Measurements from ENCODE around the gene CASTOR1. TPM values are rescaled to one million over a fixed set of nuclear protein-coding genes. Genes with fewer than 3 reads are reported as not detected.

Gene CASTOR1
- total and polyA plus RNA-seq, 4 donors = 12.6 to 26.5 (median 15.3) TPM

DNA sequence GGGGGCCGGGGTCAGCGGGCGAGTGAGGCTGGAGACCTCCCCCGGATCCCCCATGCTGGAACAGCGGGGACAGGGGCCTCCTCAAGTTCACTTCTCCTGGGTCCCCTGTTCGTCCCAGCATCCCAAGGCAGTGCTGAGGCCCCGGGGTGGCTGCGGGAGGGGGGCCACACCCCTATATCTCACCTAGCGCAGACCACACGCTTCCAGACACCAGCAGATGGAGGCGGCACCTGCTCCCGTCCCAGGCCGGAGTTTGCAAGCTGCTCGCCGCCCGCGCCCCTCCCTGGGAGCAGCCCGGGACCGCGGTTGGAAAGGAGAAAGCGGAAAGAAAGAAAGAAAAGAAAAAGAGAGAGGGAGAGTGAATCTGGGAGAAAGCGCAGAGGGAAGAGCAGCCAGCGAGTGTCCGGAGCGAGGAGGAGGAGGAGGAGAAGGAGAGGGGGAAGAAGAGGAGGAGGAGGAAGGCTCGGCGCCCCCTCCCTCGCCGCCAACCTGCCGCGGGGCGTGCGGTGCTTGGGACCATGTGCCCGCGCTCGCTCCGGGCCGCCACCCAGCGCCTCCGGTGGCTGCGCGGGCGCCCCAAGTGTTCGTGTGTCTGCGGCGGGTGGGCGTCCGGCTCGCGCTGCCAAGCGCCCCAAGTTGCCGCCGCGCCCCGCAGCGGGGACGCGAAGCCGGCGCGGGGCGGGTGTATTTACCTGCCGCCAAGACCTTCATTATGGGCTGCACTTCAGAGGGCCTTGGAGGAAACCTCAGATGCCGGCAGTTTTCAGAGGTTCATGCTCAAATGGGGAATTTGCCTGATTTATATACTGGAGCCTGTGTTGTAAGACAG lies 43.1 kb downstream of the CASTOR1 start, which contains the start of gene LIF:
Gene LIF, minus strand, starts transcription at position 775 of the 829 bp plus-strand sequence. Its CDS starts 64 bp downstream, at position 711.
- Histone ChIP-seq H3K27me3 (ENCODE audit: control insufficient read depth in 3 of 3, insufficient read depth in 3 of 3, low read length in 2 of 3) (peaks cover 0 to 17% (median 2%) of the 10 kb centered on the region in 3 donors), H3K36me3 (ENCODE audit: control insufficient read depth in 4 of 4, insufficient read depth in 4 of 4, low read length in 4 of 4) (no peaks in the 10 kb centered on the region), H3K4me3 (peak within 1 kb of the TSS; percentile 30), H3K27ac (ENCODE audit: low read depth in 1 of 2, low read length in 1 of 2) (peak within 1 kb of the TSS in 1 of 2 donors; percentile 21), H3K9ac (ENCODE audit: insufficient read depth in 1 of 2, low read length in 2 of 2) (no peak within 1 kb of the TSS), H3K9me3 (ENCODE audit: control insufficient read depth in 4 of 4, insufficient read depth in 3 of 4, low read length in 3 of 4) (no peaks in the 10 kb centered on the region), H3K4me1 (ENCODE audit: control insufficient read depth in 5 of 5, insufficient read depth in 5 of 5, low read length in 5 of 5) (peaks cover 0 to 52% (median 9%) of the 10 kb centered on the region in 5 donors)
- ATAC-seq (ENCODE audit: insufficient read depth, low FRiP score) (no peak), DNase-seq (peak in 2 of 3 donors; percentile 62 to 73)
- TF ChIP-seq, protein P1, sequence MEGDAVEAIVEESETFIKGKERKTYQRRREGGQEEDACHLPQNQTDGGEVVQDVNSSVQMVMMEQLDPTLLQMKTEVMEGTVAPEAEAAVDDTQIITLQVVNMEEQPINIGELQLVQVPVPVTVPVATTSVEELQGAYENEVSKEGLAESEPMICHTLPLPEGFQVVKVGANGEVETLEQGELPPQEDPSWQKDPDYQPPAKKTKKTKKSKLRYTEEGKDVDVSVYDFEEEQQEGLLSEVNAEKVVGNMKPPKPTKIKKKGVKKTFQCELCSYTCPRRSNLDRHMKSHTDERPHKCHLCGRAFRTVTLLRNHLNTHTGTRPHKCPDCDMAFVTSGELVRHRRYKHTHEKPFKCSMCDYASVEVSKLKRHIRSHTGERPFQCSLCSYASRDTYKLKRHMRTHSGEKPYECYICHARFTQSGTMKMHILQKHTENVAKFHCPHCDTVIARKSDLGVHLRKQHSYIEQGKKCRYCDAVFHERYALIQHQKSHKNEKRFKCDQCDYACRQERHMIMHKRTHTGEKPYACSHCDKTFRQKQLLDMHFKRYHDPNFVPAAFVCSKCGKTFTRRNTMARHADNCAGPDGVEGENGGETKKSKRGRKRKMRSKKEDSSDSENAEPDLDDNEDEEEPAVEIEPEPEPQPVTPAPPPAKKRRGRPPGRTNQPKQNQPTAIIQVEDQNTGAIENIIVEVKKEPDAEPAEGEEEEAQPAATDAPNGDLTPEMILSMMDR (IDR thresholded peaks at IDR 0.05; ENCODE audit: control extremely low read depth, extremely low read depth) = no peak
- WGBS, 2 donors = 2 to 3% methylated on average over 54 to 64 of the region's 64 CpGs

DNA sequence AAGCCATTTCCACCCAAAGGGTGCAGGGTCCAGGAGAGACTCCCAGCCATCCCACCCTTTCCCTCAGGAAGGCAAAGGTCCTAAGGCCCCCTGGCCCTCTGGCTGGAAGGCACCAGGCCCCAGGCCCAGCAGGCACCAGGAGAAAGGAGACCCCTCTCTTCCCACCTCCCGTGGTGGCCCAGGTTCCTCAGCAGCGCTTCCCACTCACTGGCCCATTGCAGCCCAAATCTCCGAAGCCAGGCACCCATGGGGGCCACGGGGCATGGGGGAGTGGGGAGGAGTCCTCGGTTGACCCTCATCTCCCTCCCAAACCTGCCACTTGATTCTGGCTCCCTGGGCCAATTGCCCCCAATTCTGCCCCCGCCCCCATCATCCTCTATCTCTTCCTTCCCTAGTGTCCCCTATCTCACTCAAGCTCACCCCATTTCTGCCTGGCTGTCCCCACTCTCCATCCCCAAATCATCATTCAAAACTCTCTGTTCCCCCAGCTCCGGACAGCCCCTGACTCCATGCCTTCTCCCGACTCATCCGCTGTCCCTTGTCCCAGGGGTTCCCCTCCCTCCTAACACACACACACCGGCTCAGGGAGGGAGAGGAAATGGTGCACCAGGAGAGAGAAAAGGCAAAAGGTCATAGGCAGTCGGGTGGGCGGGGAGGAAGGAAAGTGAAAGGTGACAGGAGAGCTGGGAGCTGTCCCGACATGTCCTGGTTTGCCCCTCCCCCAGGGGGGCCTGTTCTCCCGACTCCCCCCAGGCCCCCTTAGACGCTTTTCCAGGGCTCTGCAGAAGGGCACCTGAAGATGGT lies 43.9 kb downstream of the CASTOR1 start:
- Histone ChIP-seq H3K9ac (ENCODE audit: insufficient read depth in 1 of 2, low read length in 2 of 2) (no peak overlapping the region), H3K9me3 (ENCODE audit: control insufficient read depth in 4 of 4, insufficient read depth in 3 of 4, low read length in 3 of 4) (no peaks in the 10 kb centered on the region), H3K4me1 (ENCODE audit: control insufficient read depth in 5 of 5, insufficient read depth in 5 of 5, low read length in 5 of 5) (peaks cover 0 to 57% (median 9%) of the 10 kb centered on the region in 5 donors), H3K36me3 (ENCODE audit: control insufficient read depth in 4 of 4, insufficient read depth in 4 of 4, low read length in 4 of 4) (no peaks in the 10 kb centered on the region), H3K27ac (ENCODE audit: low read depth in 1 of 2, low read length in 1 of 2) (no peak overlapping the region), H3K4me3 (peak overlapping the region; percentile 30), H3K27me3 (ENCODE audit: control insufficient read depth in 3 of 3, insufficient read depth in 3 of 3, low read length in 2 of 3) (peaks cover 0 to 17% (median 2%) of the 10 kb centered on the region in 3 donors)
- no peak for DNase-seq
- WGBS, 2 donors = 53 to 79% methylated on average over 12 to 15 of the region's 15 CpGs
- ATAC-seq (ENCODE audit: insufficient read depth, low FRiP score) = no peak
- TF ChIP-seq, protein P1 (IDR thresholded peaks at IDR 0.05; ENCODE audit: control extremely low read depth, extremely low read depth) = no peak

DNA sequence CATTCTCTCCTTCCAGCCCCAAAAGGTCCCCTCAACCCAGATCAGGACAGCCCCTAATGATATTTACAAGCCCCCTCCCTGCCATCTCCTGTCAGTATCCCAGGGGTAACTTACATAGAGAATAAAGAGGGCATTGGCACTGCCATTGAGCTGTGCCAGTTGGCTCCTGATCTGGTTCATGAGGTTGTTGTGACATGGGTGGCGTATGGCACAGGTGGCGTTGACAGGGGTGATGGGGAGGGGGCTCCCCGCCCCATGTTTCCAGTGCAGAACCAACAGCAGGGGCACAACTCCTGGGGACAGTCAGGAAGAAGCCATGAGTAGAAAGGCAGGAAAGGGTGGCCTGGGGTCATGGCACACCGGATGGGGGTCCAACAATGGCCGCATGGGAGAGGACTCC lies 44.7 kb downstream of the CASTOR1 start:
- no peaks in the 10 kb centered on the region for H3K36me3 ChIP-seq (ENCODE audit: control insufficient read depth in 4 of 4, insufficient read depth in 4 of 4, low read length in 4 of 4)
- DNase-seq (no peak), ATAC-seq (ENCODE audit: insufficient read depth, low FRiP score) (no peak)
- TF ChIP-seq, protein P1 (IDR thresholded peaks at IDR 0.05; ENCODE audit: control extremely low read depth, extremely low read depth) = no peak
- no peaks in the 10 kb centered on the region for H3K9me3 ChIP-seq (ENCODE audit: control insufficient read depth in 4 of 4, insufficient read depth in 3 of 4, low read length in 3 of 4)
- peaks cover 0 to 17% (median 2%) of the 10 kb centered on the region in 3 donors for H3K27me3 ChIP-seq (ENCODE audit: control insufficient read depth in 3 of 3, insufficient read depth in 3 of 3, low read length in 2 of 3)
- H3K9ac ChIP-seq (ENCODE audit: insufficient read depth in 1 of 2, low read length in 2 of 2) = no peak overlapping the region
- no peak overlapping the region for H3K4me3 ChIP-seq
- no peak overlapping the region for H3K27ac ChIP-seq (ENCODE audit: low read depth in 1 of 2, low read length in 1 of 2)
- 93 to 95% methylated on average over 5 of the region's 5 CpGs for WGBS, 2 donors
- H3K4me1 ChIP-seq (ENCODE audit: control insufficient read depth in 5 of 5, insufficient read depth in 5 of 5, low read length in 5 of 5) = peaks cover 0 to 59% (median 9%) of the 10 kb centered on the region in 5 donors
